B cell (primary cell): Measurements from ENCODE around the gene SGTA. TPM values are rescaled to one million over a fixed set of nuclear protein-coding genes. Genes with fewer than 3 reads are reported as not detected.

ENCODE experiments used
- ATAC-seq: fragments of 200-7000 bp; cut with Tn5 transposase; one replicate; pipeline ENCODE4 v1.10.0; 2021; ENCODE audit warnings: low read depth, mild to moderate bottlenecking, moderate number of reproducible peaks, moderate library complexity
- CTCF ChIA-PET: fragments of 350-600 bp; sonication (Branson Sonifier 250); formaldehyde crosslinking; loops from one replicate; lab custom pipeline; 2021; ENCODE audit warnings: antibody characterized with exemption, inconsistent platforms; lab: Charles Lee
- POLR2A ChIA-PET: fragments of 350-600 bp; sonication (Branson Sonifier 250); formaldehyde crosslinking; loops from one replicate; lab custom pipeline; 2021; ENCODE audit warnings: antibody characterized with exemption; lab: Charles Lee
- DNase-seq: peaks from one replicate; pipeline ENCODE4 v3.0.0; 2013
- H2AFZ ChIP-seq: 2 replicates; pipeline ENCODE4 v1.6.1; 2012; ENCODE audit warnings: mild to moderate bottlenecking, low read depth, low read length; ENCODE audit not compliant: insufficient read depth, poor library complexity, severe bottlenecking
- H3K27ac ChIP-seq, 2 donors: 1 replicate in 1 of 2; 2 replicates in 1 of 2; pipeline ENCODE4 v1.5.1; 2012 to 2013; ENCODE audit warnings: low read length in 2 of 2, mild to moderate bottlenecking in 2 of 2, moderate library complexity in 1 of 2
- H3K27me3 ChIP-seq, 4 experiments: fragments of 200-600 bp in 1 of 4; sonication (generic) in 1 of 4; replicated peaks in 1 of 4; 1 replicate in 2 of 4; 2 replicates in 2 of 4; pipeline versions ENCODE4 v1.6.1 to v1.7.0; 2013 to 2016; ENCODE audit warnings: low read length in 3 of 4, mild to moderate bottlenecking in 2 of 4, mixed read lengths in 1 of 4, moderate library complexity in 1 of 4; ENCODE audit not compliant: insufficient read depth in 4 of 4, control insufficient read depth in 3 of 4; ENCODE audit errors: control extremely low read depth in 1 of 4
- H3K36me3 ChIP-seq, 2 experiments: replicated peaks in 1 of 2; 1 replicate in 1 of 2; 2 replicates in 1 of 2; pipeline versions ENCODE4 v1.6.1 to v1.7.1; 2013; ENCODE audit warnings: low read length in 1 of 2; ENCODE audit not compliant: insufficient read depth in 2 of 2, control insufficient read depth in 1 of 2; ENCODE audit errors: control extremely low read depth in 1 of 2, extremely low read depth in 1 of 2
- H3K4me1 ChIP-seq, 2 donors: fragments of 200-600 bp in 1 of 2; sonication (generic) in 1 of 2; 1 replicate in 1 of 2; 2 replicates in 1 of 2; pipeline versions ENCODE4 v1.5.1 to v1.6.1; 2013 to 2017; ENCODE audit warnings: low read length in 2 of 2; ENCODE audit not compliant: control insufficient read depth in 2 of 2, insufficient read depth in 2 of 2
- H3K4me2 ChIP-seq: replicated peaks from 2 replicates; pipeline ENCODE3; 2012; ENCODE audit warnings: mild to moderate bottlenecking, low read depth, low read length; ENCODE audit not compliant: poor library complexity, severe bottlenecking
- H3K4me3 ChIP-seq, 5 experiments: fragments of 200-600 bp in 1 of 5; sonication (generic) in 1 of 5; 1 replicate in 3 of 5; 2 replicates in 2 of 5; pipeline versions ENCODE4 v1.5.1 to v1.7.0; 2011 to 2016; ENCODE audit warnings: low read length in 4 of 5, mild to moderate bottlenecking in 4 of 5, low read depth in 2 of 5, control low read depth in 1 of 5, moderate library complexity in 1 of 5; ENCODE audit not compliant: insufficient read depth in 1 of 5; ENCODE audit errors: control extremely low read depth in 1 of 5, extremely low read depth in 1 of 5
- H3K79me2 ChIP-seq: fragments of 200-600 bp; sonication (generic); one replicate; pipeline ENCODE4 v1.6.0; 2016; ENCODE audit warnings: low read length; ENCODE audit not compliant: control insufficient read depth, insufficient read depth
- H3K9ac ChIP-seq: fragments of 200-600 bp; sonication (generic); 2 replicates; pipeline ENCODE4 v1.6.1; 2017; ENCODE audit warnings: mild to moderate bottlenecking, low read length, moderate library complexity
- H3K9me3 ChIP-seq, 3 donors: one replicate each; pipeline versions ENCODE4 v1.6.1 to v1.7.1; 2013; ENCODE audit warnings: low read length in 2 of 3; ENCODE audit not compliant: control insufficient read depth in 2 of 3, insufficient read depth in 1 of 3; ENCODE audit errors: control extremely low read depth in 1 of 3
- H4K20me1 ChIP-seq: 2 replicates; pipeline ENCODE4 v1.6.0; 2012; ENCODE audit warnings: mild to moderate bottlenecking, low read length; ENCODE audit not compliant: insufficient read depth, control insufficient read depth, poor library complexity, severe bottlenecking
- H3K27ac Mint-ChIP-seq: one replicate; pipeline ENCODE4 v1.8.0; 2021; ENCODE audit warnings: mixed read lengths
- H3K27me3 Mint-ChIP-seq: one replicate; pipeline ENCODE4 v1.8.0; 2021; ENCODE audit warnings: mixed read lengths
- H3K4me1 Mint-ChIP-seq: one replicate; pipeline ENCODE4 v1.8.0; 2021; ENCODE audit warnings: mixed read lengths
- H3K4me3 Mint-ChIP-seq: one replicate; pipeline ENCODE4 v1.8.0; 2021; ENCODE audit warnings: mixed read lengths
- H3K9me3 Mint-ChIP-seq: one replicate; pipeline ENCODE4 v1.8.0; 2022; ENCODE audit warnings: mixed read lengths; ENCODE audit not compliant: insufficient read depth
- CTCF ChIP-seq: fragments of 200-600 bp; IDR thresholded peaks from one replicate; pipeline ENCODE4 v1.8.0; 2022; ENCODE audit warnings: antibody characterized with exemption, mild to moderate bottlenecking
- EZH2 ChIP-seq: IDR thresholded peaks from 2 replicates; pipeline ENCODE4 v1.6.1; 2012; ENCODE audit warnings: borderline replicate concordance, low read depth, mild to moderate bottlenecking, moderate library complexity, low read length; ENCODE audit not compliant: insufficient read depth, poor library complexity, severe bottlenecking
- WGBS: methylation state at CpG from one replicate; pipeline ENCODE4 v1.1.5; 2013; ENCODE audit warnings: missing lambda C conversion rate; ENCODE audit not compliant: insufficient coverage; 5-methylcytosine and 5-hydroxymethylcytosine counted together
- intact Hi-C: fragments of 100-400 bp; cut with micrococcal nuclease; formaldehyde crosslinking; loops from one replicate; pipeline ENCODE4 v1.10.0; 2022
- polyA plus RNA-seq: library from polyadenylated mRNA; depleted of rRNA; stranded (reverse); fragments of >200 nt; gene quantifications from 2 replicates; pipeline ENCODE4 v1.2.3, GENCODE V29; 2012
- total RNA-seq, 2 donors: library from RNA; stranded (reverse); fragments of 120-200 nt in 1 of 2; gene quantifications; 1 replicate in 1 of 2; 2 replicates in 1 of 2; pipeline versions ENCODE4 v1.2.3 to v1.2.4, GENCODE V29; 2013 to 2022

Gene SGTA
- total and polyA plus RNA-seq, 2 donors (not counting 1 experiment from before 2014, with no cell fraction given), result 36.6 to 42.0 TPM

GRCh38 chr19:2706251-2706650 is 76.8 kb downstream of the SGTA start:
- ChIA-PET POLR2A (no interaction called here), CTCF (no interaction called here)
- Mint-ChIP-seq H3K9me3 (no peaks in the 10 kb centered on the region), H3K4me1 (peaks cover 28% of the 10 kb centered on the region), H3K27me3 (no peaks in the 10 kb centered on the region), H3K27ac (peak overlapping the region; percentile 61), H3K4me3 (no peak overlapping the region)
- DNase-seq, result no peak
- no peak overlapping the region for H3K4me3 ChIP-seq
- peaks cover 0 to 21% (median 0%) of the 10 kb centered on the region in 3 donors for H3K9me3 ChIP-seq
- H3K79me2 ChIP-seq, result peaks cover 17% of the 10 kb centered on the region
- no peak overlapping the region for H2AFZ ChIP-seq
- no peak for ATAC-seq
- H3K4me1 ChIP-seq, result peaks cover 24 to 35% of the 10 kb centered on the region in 2 donors
- H3K4me2 ChIP-seq, result no peak overlapping the region
- no peak overlapping the region for H3K27ac ChIP-seq
- no peak overlapping the region for H3K9ac ChIP-seq
- WGBS, result 100% methylated on average over 2 of the region's 5 CpGs
- H3K36me3 ChIP-seq, result no peaks in the 10 kb centered on the region
- intact Hi-C loops, result no loop called here
- peaks cover 11% of the 10 kb centered on the region for H4K20me1 ChIP-seq
- TF ChIP-seq CTCF, result no peak
- TF ChIP-seq EZH2, result no peak
- H3K27me3 ChIP-seq, result no peaks in the 10 kb centered on the region

Other genes starting within 250 kb of the SGTA start
- 153 and 160 TPM in 2 replicates for gene GNG7, start 80.6 kb downstream of the SGTA start, total RNA-seq
- gene GNG7, start 80.6 kb downstream of the SGTA start, polyA plus RNA-seq, result 59.4 and 76.3 TPM in 2 replicates
- gene DIRAS1, start 61.9 kb downstream of the SGTA start, total RNA-seq, result 22.0 and 23.7 TPM in 2 replicates
- 5.2 and 9.5 TPM in 2 replicates for gene DIRAS1, start 61.9 kb downstream of the SGTA start, polyA plus RNA-seq
- gene SLC39A3, start 43.3 kb downstream of the SGTA start, total RNA-seq, result 32.8 and 36.4 TPM in 2 replicates
- 24.9 and 37.6 TPM in 2 replicates for gene SLC39A3, start 43.3 kb downstream of the SGTA start, polyA plus RNA-seq
- 56.4 and 59.0 TPM in 2 replicates for gene THOP1, start 2.2 kb upstream of the SGTA start, total RNA-seq
- 54.3 and 80.3 TPM in 2 replicates for gene THOP1, start 2.2 kb upstream of the SGTA start, polyA plus RNA-seq
- 5.9 TPM in 2 replicates for gene ZNF554, start 36.6 kb upstream of the SGTA start, total RNA-seq
- gene ZNF554, start 36.6 kb upstream of the SGTA start, polyA plus RNA-seq, result 2.8 and 2.9 TPM in 2 replicates
- 7.4 and 9.7 TPM in 2 replicates for gene ZNF555, start 58.2 kb upstream of the SGTA start, total RNA-seq
- gene ZNF555, start 58.2 kb upstream of the SGTA start, polyA plus RNA-seq, result 0.75 and 1.8 TPM in 2 replicates
- not detected in 2 replicates for gene ZNF556, start 84.1 kb upstream of the SGTA start, total RNA-seq
- gene ZNF556, start 84.1 kb upstream of the SGTA start, polyA plus RNA-seq, result 0.13 and 0.17 TPM in 2 replicates
- gene ZNF57, start 117.7 kb upstream of the SGTA start, total RNA-seq, result 3.4 and 3.8 TPM in 2 replicates
- 0.69 and 1.4 TPM in 2 replicates for gene ZNF57, start 117.7 kb upstream of the SGTA start, polyA plus RNA-seq
- 6.4 and 8.5 TPM in 2 replicates for gene ZNF77, start 161.7 kb upstream of the SGTA start, total RNA-seq
- 3.1 and 4.0 TPM in 2 replicates for gene ZNF77, start 161.7 kb upstream of the SGTA start, polyA plus RNA-seq
- gene TLE6, start 194.3 kb upstream of the SGTA start, total RNA-seq, result 0.61 and 1.5 TPM in 2 replicates
- 3.0 and 6.4 TPM in 2 replicates for gene TLE6, start 194.3 kb upstream of the SGTA start, polyA plus RNA-seq
- gene TLE2, start 246.0 kb upstream of the SGTA start, total RNA-seq, result 5.3 and 5.7 TPM in 2 replicates
- gene TLE2, start 246.0 kb upstream of the SGTA start, polyA plus RNA-seq, result 3.0 and 7.3 TPM in 2 replicates